RWPE2 (cell line): Measurements from ENCODE around the gene GSG1L.

Experiments
- ATAC-seq: fragments of 200-7000 bp; cut with Tn5 transposase; 3 replicates; pipeline ENCODE4 v1.9.1; 2021; ENCODE audit warnings: low read depth
- DNase-seq: peaks from one replicate; pipeline ENCODE4 v3.0.0-alpha.2; 2020; ENCODE audit warnings: low spot score
- H3K27ac ChIP-seq: fragments of 450-650 bp; 2 replicates; pipeline ENCODE4 v1.5.1; 2017; ENCODE audit warnings: mild to moderate bottlenecking; ENCODE audit not compliant: poor library complexity, severe bottlenecking
- H3K27me3 ChIP-seq: fragments of 250-450 bp; sonication (Bioruptor Pico); 2 replicates; pipeline ENCODE4 v1.5.1; 2021; ENCODE audit warnings: mild to moderate bottlenecking, moderate library complexity; ENCODE audit not compliant: insufficient read depth, poor library complexity, severe bottlenecking
- H3K36me3 ChIP-seq: fragments of 250-450 bp; sonication (Bioruptor Pico); 2 replicates; pipeline ENCODE4 v1.5.1; 2020; ENCODE audit warnings: low read depth, mild to moderate bottlenecking, moderate library complexity
- H3K4me1 ChIP-seq: fragments of 250-450 bp; sonication (Bioruptor Pico); 2 replicates; pipeline ENCODE4 v1.5.1; 2021; ENCODE audit warnings: mild to moderate bottlenecking, moderate library complexity; ENCODE audit not compliant: insufficient read depth, poor library complexity, severe bottlenecking
- H3K4me3 ChIP-seq: fragments of 250-450 bp; sonication (Bioruptor Pico); 2 replicates; pipeline ENCODE4 v1.5.1; 2021; ENCODE audit warnings: mild to moderate bottlenecking, moderate library complexity; ENCODE audit not compliant: severe bottlenecking
- H3K9me3 ChIP-seq: fragments of 250-450 bp; sonication (Bioruptor Pico); 2 replicates; pipeline ENCODE4 v1.5.1; 2021; ENCODE audit warnings: mild to moderate bottlenecking, moderate library complexity; ENCODE audit not compliant: severe bottlenecking
- CTCF ChIP-seq: fragments of 450-650 bp; IDR thresholded peaks from one replicate; pipeline ENCODE4 v1.5.1; 2017; ENCODE audit warnings: mild to moderate bottlenecking, moderate library complexity; ENCODE audit not compliant: poor library complexity, severe bottlenecking

The GSG1L gene

DNA sequence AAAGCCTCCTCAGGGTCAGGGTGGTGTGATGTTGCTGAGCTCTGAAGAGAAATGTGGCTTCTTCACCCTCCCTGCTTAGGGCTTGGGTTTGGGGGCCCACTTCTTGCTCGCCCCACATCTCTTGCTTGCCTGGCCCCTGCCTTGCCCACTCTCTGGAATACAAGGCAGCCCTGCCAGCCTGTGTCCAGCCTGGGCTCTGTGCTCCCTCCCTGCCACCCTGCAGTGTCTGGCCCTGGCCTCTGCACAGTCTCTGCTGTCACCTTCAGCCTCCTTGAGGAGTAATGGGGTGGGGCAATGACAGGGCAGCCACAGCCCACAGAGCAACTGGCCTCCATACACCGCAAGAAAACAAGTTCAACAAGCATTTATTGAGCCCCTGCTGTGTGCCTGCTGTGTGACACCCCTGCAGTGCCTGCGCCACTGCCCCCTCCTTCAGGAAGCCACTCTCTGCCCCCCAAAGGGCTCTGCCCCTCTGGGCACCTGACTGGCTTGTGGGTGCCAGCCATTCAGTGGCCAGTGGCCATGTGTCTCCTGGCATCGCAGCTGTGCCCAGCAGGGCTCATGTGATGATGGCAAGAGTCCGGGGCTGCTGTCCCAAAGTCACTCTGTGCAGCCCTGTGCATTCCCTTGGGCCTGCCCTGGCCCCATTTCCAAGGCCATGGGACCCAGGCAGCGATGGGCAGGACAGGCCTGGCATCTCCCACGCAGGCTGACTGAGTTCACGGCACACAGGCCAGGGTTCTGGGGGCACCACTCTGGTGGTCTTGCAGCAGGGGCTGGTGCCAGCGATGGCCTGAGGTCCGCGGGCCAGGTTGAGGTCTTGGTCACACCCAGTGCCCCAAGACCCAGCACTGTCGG is 272.7 kb downstream of the GSG1L start:
- no peak for TF ChIP-seq CTCF
- no peak for ATAC-seq
- Histone ChIP-seq H3K36me3 (no peaks in the 10 kb centered on the region), H3K27ac (no peak overlapping the region), H3K4me1 (no peaks in the 10 kb centered on the region), H3K9me3 (no peaks in the 10 kb centered on the region), H3K4me3 (no peak overlapping the region), H3K27me3 (no peaks in the 10 kb centered on the region)
- no peak for DNase-seq

- TF ChIP-seq CTCF: no peak
Measured at GRCh38 chr16:27789595-27790241, 273.8 kb downstream of the GSG1L start.

DNA sequence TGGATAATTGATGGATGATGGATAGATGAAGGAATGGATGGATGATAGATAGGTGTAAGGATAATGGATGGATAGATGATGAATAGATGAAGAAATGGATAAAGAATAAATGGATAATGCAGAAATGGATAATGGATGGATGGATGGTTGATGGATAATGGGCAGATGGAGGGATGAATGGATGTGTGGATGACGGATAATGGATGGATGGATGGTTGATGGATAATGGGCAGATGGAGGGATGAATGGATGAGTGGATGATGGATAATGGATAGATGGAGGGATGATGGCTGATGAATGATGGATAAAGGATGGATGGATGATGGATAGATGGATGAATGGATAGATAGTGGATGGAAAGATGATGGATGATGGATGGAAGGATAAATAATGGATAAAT is 274.4 kb downstream of the GSG1L start:
- DNase-seq (no peak), ATAC-seq (no peak)
- no peak for TF ChIP-seq CTCF
- Histone ChIP-seq H3K36me3 (no peaks in the 10 kb centered on the region), H3K9me3 (no peaks in the 10 kb centered on the region), H3K4me3 (no peak overlapping the region), H3K27ac (no peak overlapping the region), H3K4me1 (no peaks in the 10 kb centered on the region), H3K27me3 (no peaks in the 10 kb centered on the region)

More at GRCh38 chr16:27789595-27790241, 273.8 kb downstream of the GSG1L start:
- H3K27me3 ChIP-seq: no peaks in the 10 kb centered on the region
- no peaks in the 10 kb centered on the region for H3K36me3 ChIP-seq
- no peak overlapping the region for H3K27ac ChIP-seq
- H3K9me3 ChIP-seq: no peaks in the 10 kb centered on the region
- no peak overlapping the region for H3K4me3 ChIP-seq
- ATAC-seq (no peak), DNase-seq (no peak)
- H3K4me1 ChIP-seq: no peaks in the 10 kb centered on the region

GRCh38 chr16:27787665-27788064 is 275.8 kb downstream of the GSG1L start:
- Histone ChIP-seq H3K4me1 (no peaks in the 10 kb centered on the region), H3K9me3 (no peaks in the 10 kb centered on the region), H3K27me3 (no peaks in the 10 kb centered on the region), H3K4me3 (no peak overlapping the region), H3K36me3 (no peaks in the 10 kb centered on the region), H3K27ac (no peak overlapping the region)
- TF ChIP-seq CTCF: no peak
- ATAC-seq (no peak), DNase-seq (no peak)
